Stimulated activated CD8-positive, alpha-beta memory T cell treated with anti-CD3 and anti-CD28 coated beads, Interleukin-7, amount 100 ng/mL, for 48 hours (primary cell): ENCODE results near the gene CRACDL.
"Not testable (repeated sequence)": the region's sequence is repeated elsewhere in the genome, so short reads cannot be mapped to it uniquely, and the experiment has no call there.

Experiments used
- DNase-seq, 2 donors: peaks; one replicate each; pipeline ENCODE4 v3.0.0-alpha.2; 2020; ENCODE audit warnings: low read depth in 1 of 2; ENCODE audit errors: extremely low read depth in 1 of 2

CRACDL gene

GRCh38 chr2:98759827-98760625 is 176.0 kb downstream of the CRACDL start:
- no peak for DNase-seq

GRCh38 chr2:98759338-98759737 is 176.7 kb downstream of the CRACDL start:
- DNase-seq: no peak

GRCh38 chr2:98757904-98758421 is 178.1 kb downstream of the CRACDL start:
- no peak for DNase-seq

- no peak for DNase-seq
Measured at GRCh38 chr2:98753801-98754200, 182.2 kb downstream of the CRACDL start.

- not testable (repeated sequence) for DNase-seq
Measured at GRCh38 chr2:98752711-98753110, 183.3 kb downstream of the CRACDL start.

- DNase-seq: no peak
Measured at GRCh38 chr2:98751748-98752147, 184.3 kb downstream of the CRACDL start.

- no peak for DNase-seq
Measured at GRCh38 chr2:98750593-98751282, 185.3 kb downstream of the CRACDL start.

GRCh38 chr2:98749066-98749450 is 187.0 kb downstream of the CRACDL start:
- DNase-seq: no peak

- DNase-seq: no peak
Measured at GRCh38 chr2:98748292-98749065, 187.5 kb downstream of the CRACDL start.

GRCh38 chr2:98747888-98748287 is 188.1 kb downstream of the CRACDL start:
- DNase-seq: no peak

GRCh38 chr2:98746426-98746825 is 189.6 kb downstream of the CRACDL start:
- no peak for DNase-seq

- no peak for DNase-seq
Measured at GRCh38 chr2:98744595-98744994, 191.4 kb downstream of the CRACDL start.
